ENCODE results near the gene FAIM2.

The FAIM2 gene

GRCh38 chr12:49870501-49871262, 33.0 kb downstream of the FAIM2 start:
- no peak for TF ChIP-seq CTCF (IDR thresholded peaks at IDR 0.05)

GRCh38 chr12:49869816-49870500, 33.7 kb downstream of the FAIM2 start:
- no peak for TF ChIP-seq CTCF (IDR thresholded peaks at IDR 0.05)

GRCh38 chr12:49868952-49869815, 34.5 kb downstream of the FAIM2 start:
- TF ChIP-seq CTCF (IDR thresholded peaks at IDR 0.05), result no peak

- TF ChIP-seq CTCF (IDR thresholded peaks at IDR 0.05), result no peak
Measured at GRCh38 chr12:49868449-49868848, 35.3 kb downstream of the FAIM2 start.

GRCh38 chr12:49867570-49868341, 35.9 kb downstream of the FAIM2 start:
- TF ChIP-seq CTCF (IDR thresholded peaks at IDR 0.05), result no peak

- peak; percentile 95 for TF ChIP-seq CTCF (IDR thresholded peaks at IDR 0.05)
Measured at GRCh38 chr12:49866859-49867569, 36.7 kb downstream of the FAIM2 start.
